Astrocyte of the spinal cord (primary cell): Measurements from ENCODE around the gene ARHGAP28.
A peak's percentile ranks its signal among the peaks of the same experiment; 100 is the strongest.

ENCODE experiments used
- DNase-seq: peaks from one replicate; pipeline ENCODE4 v3.0.0; 2011; ENCODE audit warnings: low read depth, low spot score
- H3K4me3 ChIP-seq: 2 replicates; pipeline ENCODE4 v1.5.1; 2011; ENCODE audit warnings: low read depth, mild to moderate bottlenecking, low read length, moderate library complexity
- CTCF ChIP-seq: IDR thresholded peaks from 2 replicates; pipeline ENCODE4 v1.5.1; 2012; ENCODE audit warnings: low read depth, mild to moderate bottlenecking, low read length, inconsistent platforms
- in situ Hi-C: cut with HindIII; loops from 2 replicates; pipeline ENCODE4 v1.10.0; 2017; ENCODE audit warnings: low sequenced_read_pairs

ARHGAP28 gene

GRCh38 chr18:6731222-6731596 is 1.7 kb downstream of the ARHGAP28 start:
- no peak for TF ChIP-seq CTCF
- peak; percentile 89 for DNase-seq
- in situ Hi-C loops, result no loop called here
- H3K4me3 ChIP-seq, result peak overlapping the region; percentile 1

GRCh38 chr18:6732952-6733351 is 3.4 kb downstream of the ARHGAP28 start:
- TF ChIP-seq CTCF, result peak; percentile 34
- DNase-seq, result no peak
- H3K4me3 ChIP-seq, result no peak overlapping the region
- in situ Hi-C loops, result no loop called here

- no peak for TF ChIP-seq CTCF
- DNase-seq, result no peak
- H3K4me3 ChIP-seq, result no peak overlapping the region
- in situ Hi-C loops, result no loop called here
Measured at GRCh38 chr18:6733758-6734157, 4.2 kb downstream of the ARHGAP28 start.

- peak; percentile 72 for DNase-seq
- no peak for TF ChIP-seq CTCF
- in situ Hi-C loops, result no loop called here
- H3K4me3 ChIP-seq, result no peak overlapping the region
Measured at GRCh38 chr18:6734726-6735430, 5.4 kb downstream of the ARHGAP28 start.

GRCh38 chr18:6737833-6738232 is 8.3 kb downstream of the ARHGAP28 start:
- in situ Hi-C loops, result no loop called here
- DNase-seq, result no peak
- H3K4me3 ChIP-seq, result no peak overlapping the region
- no peak for TF ChIP-seq CTCF

- TF ChIP-seq CTCF, result no peak
- in situ Hi-C loops, result no loop called here
- H3K4me3 ChIP-seq, result no peak overlapping the region
- no peak for DNase-seq
Measured at GRCh38 chr18:6738622-6739021, 9.1 kb downstream of the ARHGAP28 start.
